CMK (cell line): ENCODE measurements around the gene IFFO2.

Source experiments
- DNase-seq: peaks from one replicate; pipeline ENCODE4 v3.0.0-alpha.2; 2010; ENCODE audit warnings: low read depth

The IFFO2 gene

GRCh38 chr1:18936814-18937481 is 19.5 kb downstream of the IFFO2 start:
- DNase-seq = no peak

- DNase-seq = no peak
Observed at GRCh38 chr1:18936471-18936813, 20.0 kb downstream of the IFFO2 start.

GRCh38 chr1:18934205-18935000 is 22.1 kb downstream of the IFFO2 start:
- no peak for DNase-seq

- DNase-seq = no peak
Observed at GRCh38 chr1:18932879-18933278, 23.6 kb downstream of the IFFO2 start.

GRCh38 chr1:18932387-18932786 is 24.1 kb downstream of the IFFO2 start:
- no peak for DNase-seq

GRCh38 chr1:18931730-18932129 is 24.7 kb downstream of the IFFO2 start:
- DNase-seq = no peak

- no peak for DNase-seq
Observed at GRCh38 chr1:18929686-18930085, 26.8 kb downstream of the IFFO2 start.

- no peak for DNase-seq
Observed at GRCh38 chr1:18928985-18929384, 27.5 kb downstream of the IFFO2 start.

- DNase-seq = no peak
Observed at GRCh38 chr1:18928406-18928805, 28.1 kb downstream of the IFFO2 start.

GRCh38 chr1:18927654-18928272 is 28.7 kb downstream of the IFFO2 start:
- peak; percentile 31 for DNase-seq

- no peak for DNase-seq
Observed at GRCh38 chr1:18927082-18927653, 29.3 kb downstream of the IFFO2 start.

- peak; percentile 87 for DNase-seq
Observed at GRCh38 chr1:18926315-18927081, 30.0 kb downstream of the IFFO2 start.

- DNase-seq = no peak
Observed at GRCh38 chr1:18925279-18925678, 31.2 kb downstream of the IFFO2 start.

- DNase-seq = no peak
Observed at GRCh38 chr1:18924221-18924691, 32.2 kb downstream of the IFFO2 start.

GRCh38 chr1:18923756-18924211 is 32.7 kb downstream of the IFFO2 start:
- no peak for DNase-seq

- no peak for DNase-seq
Observed at GRCh38 chr1:18922848-18923755, 33.4 kb downstream of the IFFO2 start.

GRCh38 chr1:18922319-18922726 is 34.2 kb downstream of the IFFO2 start:
- no peak for DNase-seq

GRCh38 chr1:18921516-18922251 is 34.8 kb downstream of the IFFO2 start:
- no peak for DNase-seq

- no peak for DNase-seq
Observed at GRCh38 chr1:18920931-18921330, 35.5 kb downstream of the IFFO2 start.

GRCh38 chr1:18919956-18920355 is 36.5 kb downstream of the IFFO2 start:
- no peak for DNase-seq
